SU-DHL-6 (cell line): ENCODE measurements around the gene HSD17B14.

Experiments used
- EZH2phosphoT487 ChIP-seq: fragments of 200-600 bp; sonication (generic), shearing (Covaris generic); conservative IDR thresholded peaks from 2 replicates; pipeline ENCODE4 v1.6.1; 2018; ENCODE audit warnings: mild to moderate bottlenecking, antibody characterized with exemption, low read length, moderate library complexity, mixed read lengths
- TF ChIP-seq, protein P1 (sequence below): fragments of 200-600 bp; sonication (generic); IDR thresholded peaks from one replicate; pipeline ENCODE4 v1.5.1; 2017; ENCODE audit warnings: antibody characterized with exemption, mild to moderate bottlenecking, low read length, moderate library complexity; ENCODE audit not compliant: insufficient read depth, poor library complexity, severe bottlenecking

- TF ChIP-seq, protein P1, sequence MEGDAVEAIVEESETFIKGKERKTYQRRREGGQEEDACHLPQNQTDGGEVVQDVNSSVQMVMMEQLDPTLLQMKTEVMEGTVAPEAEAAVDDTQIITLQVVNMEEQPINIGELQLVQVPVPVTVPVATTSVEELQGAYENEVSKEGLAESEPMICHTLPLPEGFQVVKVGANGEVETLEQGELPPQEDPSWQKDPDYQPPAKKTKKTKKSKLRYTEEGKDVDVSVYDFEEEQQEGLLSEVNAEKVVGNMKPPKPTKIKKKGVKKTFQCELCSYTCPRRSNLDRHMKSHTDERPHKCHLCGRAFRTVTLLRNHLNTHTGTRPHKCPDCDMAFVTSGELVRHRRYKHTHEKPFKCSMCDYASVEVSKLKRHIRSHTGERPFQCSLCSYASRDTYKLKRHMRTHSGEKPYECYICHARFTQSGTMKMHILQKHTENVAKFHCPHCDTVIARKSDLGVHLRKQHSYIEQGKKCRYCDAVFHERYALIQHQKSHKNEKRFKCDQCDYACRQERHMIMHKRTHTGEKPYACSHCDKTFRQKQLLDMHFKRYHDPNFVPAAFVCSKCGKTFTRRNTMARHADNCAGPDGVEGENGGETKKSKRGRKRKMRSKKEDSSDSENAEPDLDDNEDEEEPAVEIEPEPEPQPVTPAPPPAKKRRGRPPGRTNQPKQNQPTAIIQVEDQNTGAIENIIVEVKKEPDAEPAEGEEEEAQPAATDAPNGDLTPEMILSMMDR = peak; percentile 92
- TF ChIP-seq EZH2phosphoT487 = no peak
Measured at GRCh38 chr19:48842789-48843162, 6.5 kb upstream of the HSD17B14 start.
